ENCODE measurements around the gene CIT.
"Not testable (repeated sequence)": the region's sequence is repeated elsewhere in the genome, so short reads cannot be mapped to it uniquely, and the experiment has no call there.

CIT gene

GRCh38 chr12:119676573-119676972, 200.5 kb downstream of the CIT start:
- no peak for DNase-seq (ENCODE audit: low read depth)

- DNase-seq (ENCODE audit: low read depth), result no peak
These were observed 201.1 kb downstream of the CIT start for GRCh38 chr12:119676022-119676421.

GRCh38 chr12:119674560-119674959, 202.6 kb downstream of the CIT start:
- DNase-seq (ENCODE audit: low read depth), result no peak

GRCh38 chr12:119673634-119674033, 203.5 kb downstream of the CIT start:
- no peak for DNase-seq (ENCODE audit: low read depth)

GRCh38 chr12:119672194-119672593, 204.9 kb downstream of the CIT start:
- DNase-seq (ENCODE audit: low read depth), result no peak

- DNase-seq (ENCODE audit: low read depth), result no peak
These were observed 206.1 kb downstream of the CIT start for GRCh38 chr12:119671070-119671469.

GRCh38 chr12:119669744-119670472, 207.2 kb downstream of the CIT start:
- DNase-seq (ENCODE audit: low read depth), result no peak

- DNase-seq (ENCODE audit: low read depth), result no peak
These were observed 208.7 kb downstream of the CIT start for GRCh38 chr12:119668324-119668841.

- peak; percentile 86 for DNase-seq (ENCODE audit: low read depth)
These were observed 209.4 kb downstream of the CIT start, which contains the start of gene PRKAB1 for GRCh38 chr12:119667577-119668323. TSS of gene PRKAB1 (plus strand) at chr12:119668133. CDS start at chr12:119668245, 112 bp downstream.

GRCh38 chr12:119666900-119667576, 210.1 kb downstream of the CIT start:
- no peak for DNase-seq (ENCODE audit: low read depth)

GRCh38 chr12:119666226-119666795, 210.8 kb downstream of the CIT start:
- DNase-seq (ENCODE audit: low read depth), result no peak

- DNase-seq (ENCODE audit: low read depth), result no peak
These were observed 211.8 kb downstream of the CIT start for GRCh38 chr12:119665164-119665929.

- no peak for DNase-seq (ENCODE audit: low read depth)
These were observed 212.5 kb downstream of the CIT start for GRCh38 chr12:119664642-119665041.

GRCh38 chr12:119661882-119662281, 215.2 kb downstream of the CIT start:
- no peak for DNase-seq (ENCODE audit: low read depth)

- no peak for DNase-seq (ENCODE audit: low read depth)
These were observed 217.0 kb downstream of the CIT start for GRCh38 chr12:119660076-119660475.

GRCh38 chr12:119659289-119659897, 217.7 kb downstream of the CIT start:
- DNase-seq (ENCODE audit: low read depth), result peak; percentile 24

GRCh38 chr12:119658166-119658565, 219.0 kb downstream of the CIT start:
- not testable (repeated sequence) for DNase-seq (ENCODE audit: low read depth)

- DNase-seq (ENCODE audit: low read depth), result not testable (repeated sequence)
These were observed 220.1 kb downstream of the CIT start for GRCh38 chr12:119657001-119657400.

- DNase-seq (ENCODE audit: low read depth), result no peak
These were observed 224.5 kb downstream of the CIT start for GRCh38 chr12:119652665-119653064.

- DNase-seq (ENCODE audit: low read depth), result no peak
These were observed 227.8 kb downstream of the CIT start for GRCh38 chr12:119649202-119649808.
